NCI-H69 (cell line): ENCODE measurements around the gene DCAF5.
"Not testable (repeated sequence)": the region's sequence is repeated elsewhere in the genome, so short reads cannot be mapped to it uniquely, and the experiment has no call there.

Experiments
- DNase-seq: peaks from one replicate; lab custom pipeline; 2025; lab: John Stamatoyannopoulos, UW

DCAF5 gene

GRCh38 chr14:69068744-69069421, 84.0 kb downstream of the DCAF5 start:
- no peak for DNase-seq

- no peak for DNase-seq
Measured at GRCh38 chr14:69066396-69067171, 86.3 kb downstream of the DCAF5 start.

GRCh38 chr14:69065934-69066333, 87.0 kb downstream of the DCAF5 start:
- not testable (repeated sequence) for DNase-seq

- no peak for DNase-seq
Measured at GRCh38 chr14:69064596-69064995, 88.3 kb downstream of the DCAF5 start.

- DNase-seq, result no peak
Measured at GRCh38 chr14:69059658-69060623, 93.0 kb downstream of the DCAF5 start.

GRCh38 chr14:69055999-69056788, 96.7 kb downstream of the DCAF5 start:
- DNase-seq, result peak; percentile 73

- no peak for DNase-seq
Measured at GRCh38 chr14:69055125-69055524, 97.8 kb downstream of the DCAF5 start.

GRCh38 chr14:69054030-69054429, 98.9 kb downstream of the DCAF5 start:
- DNase-seq, result no peak

GRCh38 chr14:69052181-69052601, 100.7 kb downstream of the DCAF5 start:
- DNase-seq, result no peak

GRCh38 chr14:69050240-69051184, 102.4 kb downstream of the DCAF5 start:
- no peak for DNase-seq

GRCh38 chr14:69049675-69050074, 103.2 kb downstream of the DCAF5 start:
- DNase-seq, result no peak

GRCh38 chr14:69048456-69048855, 104.5 kb downstream of the DCAF5 start:
- DNase-seq, result peak; percentile 78

GRCh38 chr14:69047255-69047654, 105.7 kb downstream of the DCAF5 start:
- DNase-seq, result no peak

GRCh38 chr14:69046476-69046860, 106.5 kb downstream of the DCAF5 start:
- DNase-seq, result no peak

- peak; percentile 21 for DNase-seq
Measured at GRCh38 chr14:69045857-69046475, 107.0 kb downstream of the DCAF5 start.

GRCh38 chr14:69044965-69045555, 107.9 kb downstream of the DCAF5 start:
- DNase-seq, result no peak

- no peak for DNase-seq
Measured at GRCh38 chr14:69044296-69044695, 108.6 kb downstream of the DCAF5 start.

GRCh38 chr14:69043596-69044260, 109.2 kb downstream of the DCAF5 start:
- peak; percentile 50 for DNase-seq
